ENCODE measurements around the gene CHCHD3.
"Not testable (repeated sequence)": the region's sequence is repeated elsewhere in the genome, so short reads cannot be mapped to it uniquely, and the experiment has no call there.

The CHCHD3 gene

DNA sequence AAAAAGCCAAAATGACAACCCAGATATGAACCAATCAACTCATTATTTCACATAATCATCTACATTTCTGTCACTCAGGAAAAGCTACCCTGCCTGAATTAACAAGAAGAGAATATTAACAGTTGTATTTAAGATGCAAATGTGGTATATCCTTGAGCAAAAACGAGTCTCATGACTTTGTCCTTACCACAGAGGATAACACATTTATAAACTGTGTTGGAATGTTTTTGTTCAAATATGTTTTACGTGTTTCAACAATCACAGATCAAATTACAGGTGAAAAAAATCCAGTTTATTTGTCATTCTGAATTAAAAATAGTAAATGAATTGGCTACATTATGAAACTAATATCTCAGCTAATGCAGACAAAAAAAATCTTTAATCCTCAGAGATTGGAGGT lies 34.6 kb downstream of the CHCHD3 start:
- no peak for DNase-seq (ENCODE audit: low read depth in 3 of 3, low spot score in 1 of 3)

DNA sequence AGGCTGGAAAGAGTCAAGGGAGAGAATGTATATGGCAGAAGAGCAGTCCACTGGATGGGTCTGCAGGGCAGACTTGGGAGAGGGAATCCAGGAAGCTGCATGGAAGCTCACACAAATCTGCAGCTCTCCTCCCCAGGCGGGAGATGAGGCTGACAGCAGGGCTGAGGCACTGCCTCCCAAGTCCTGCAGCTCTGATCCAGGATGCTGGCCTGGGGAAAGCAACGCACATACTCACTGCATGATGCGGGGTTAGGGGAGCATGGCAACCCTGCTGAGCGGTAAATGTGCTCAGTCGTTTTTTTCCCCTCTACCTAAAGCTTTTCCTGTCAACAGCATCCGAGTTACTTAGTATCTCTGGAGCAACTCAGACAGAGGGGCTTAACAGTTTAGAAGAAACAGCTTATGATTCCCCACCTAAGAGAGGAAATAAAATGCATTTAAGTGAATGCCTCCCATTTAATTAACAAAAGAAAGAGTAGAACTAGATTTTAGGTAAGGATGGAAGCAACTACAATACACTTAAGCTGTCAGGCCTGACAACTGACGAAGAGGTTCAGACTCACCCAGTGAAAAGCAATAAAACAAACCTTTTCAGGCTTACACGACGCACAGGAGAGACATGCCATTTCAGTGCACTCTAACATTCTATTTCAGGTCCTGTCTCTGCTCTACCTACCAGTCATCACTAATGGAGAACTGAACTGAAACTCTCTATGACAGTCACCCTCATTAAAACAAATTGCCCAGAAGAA lies 37.0 kb downstream of the CHCHD3 start:
- DNase-seq (ENCODE audit: low read depth in 3 of 3, low spot score in 1 of 3): no peak

DNA sequence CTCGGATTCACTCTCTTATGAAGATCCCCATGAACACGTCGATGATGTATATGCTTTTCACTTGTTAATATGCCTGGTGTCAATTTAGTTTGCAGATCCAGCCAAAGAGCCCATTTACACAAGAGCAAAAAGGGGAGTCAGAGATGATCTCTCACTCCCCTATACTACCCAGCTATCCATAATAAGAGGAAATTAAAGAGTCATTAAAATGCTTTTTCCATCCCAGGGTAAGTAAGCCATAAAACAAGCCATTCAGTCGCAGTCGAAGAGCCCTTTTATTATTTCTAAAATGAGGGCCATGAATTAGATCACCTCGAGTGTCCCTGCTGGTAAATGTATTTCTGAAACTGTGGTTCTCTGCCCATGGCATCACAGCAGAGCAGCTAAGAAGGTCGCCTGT lies 41.2 kb downstream of the CHCHD3 start:
- DNase-seq (ENCODE audit: low read depth in 3 of 3, low spot score in 1 of 3): no peak

- no peak for DNase-seq (ENCODE audit: low read depth in 3 of 3, low spot score in 1 of 3)
Measured at GRCh38 chr7:133040178-133040577, 41.7 kb downstream of the CHCHD3 start.

DNA sequence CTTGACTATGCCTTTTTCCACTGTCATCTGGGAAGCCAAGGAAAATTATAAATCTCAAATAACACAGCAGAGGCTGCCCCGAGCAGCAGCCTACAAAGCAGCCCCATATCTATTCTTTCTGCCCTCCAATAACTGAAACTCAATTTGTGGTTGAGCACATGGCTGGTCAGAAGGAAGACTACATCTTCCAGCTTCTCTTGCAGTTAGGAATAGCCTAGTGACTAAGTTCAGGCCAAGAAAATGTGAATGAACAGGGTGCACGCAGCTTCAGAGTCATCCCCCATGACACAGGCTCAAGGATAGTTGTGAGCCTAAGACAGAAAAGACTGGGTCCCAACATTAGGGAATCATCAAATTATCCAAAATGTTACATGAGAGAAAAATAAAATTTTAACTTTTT lies 42.3 kb downstream of the CHCHD3 start:
- DNase-seq (ENCODE audit: low read depth in 3 of 3, low spot score in 1 of 3): no peak

DNA sequence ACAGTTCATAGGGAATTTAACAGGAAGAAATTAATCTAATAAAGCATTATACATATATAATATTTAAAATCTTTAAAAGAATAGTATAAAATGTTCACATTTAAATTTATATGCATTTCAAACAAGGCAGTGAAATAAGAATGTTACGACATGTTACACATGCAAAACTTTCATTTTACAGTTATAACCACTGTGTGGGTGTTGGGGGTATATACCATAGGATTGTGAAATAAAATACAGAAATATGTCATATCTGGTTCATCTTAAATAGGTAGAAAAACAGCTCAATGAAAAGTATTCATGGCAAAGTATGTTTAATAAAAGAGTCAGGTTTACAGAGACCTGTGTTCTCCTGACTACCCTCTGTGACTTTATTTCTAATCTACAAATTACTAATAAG lies 45.6 kb downstream of the CHCHD3 start:
- no peak for DNase-seq (ENCODE audit: low read depth in 3 of 3, low spot score in 1 of 3)

DNA sequence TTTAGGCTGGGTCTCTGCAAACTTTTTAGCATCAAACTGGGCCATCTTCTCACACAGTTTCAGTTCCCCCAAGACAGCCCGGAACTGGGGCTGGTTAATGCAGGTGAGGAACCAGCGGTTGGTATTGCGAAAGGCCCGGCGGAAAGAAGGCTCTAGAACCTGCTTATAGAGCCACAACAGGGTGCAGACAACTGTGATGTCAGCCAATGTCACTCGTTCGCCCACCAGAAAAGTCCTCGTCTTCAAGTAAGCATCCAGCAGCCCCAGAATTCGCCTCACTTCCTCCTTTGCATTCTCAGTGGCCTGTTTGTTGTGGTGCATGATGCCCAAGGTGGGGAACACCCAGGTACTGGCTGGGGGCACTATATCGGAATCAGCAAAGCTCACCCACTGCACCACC lies 46.6 kb downstream of the CHCHD3 start:
- DNase-seq (ENCODE audit: low read depth in 3 of 3, low spot score in 1 of 3): not testable (repeated sequence)

DNA sequence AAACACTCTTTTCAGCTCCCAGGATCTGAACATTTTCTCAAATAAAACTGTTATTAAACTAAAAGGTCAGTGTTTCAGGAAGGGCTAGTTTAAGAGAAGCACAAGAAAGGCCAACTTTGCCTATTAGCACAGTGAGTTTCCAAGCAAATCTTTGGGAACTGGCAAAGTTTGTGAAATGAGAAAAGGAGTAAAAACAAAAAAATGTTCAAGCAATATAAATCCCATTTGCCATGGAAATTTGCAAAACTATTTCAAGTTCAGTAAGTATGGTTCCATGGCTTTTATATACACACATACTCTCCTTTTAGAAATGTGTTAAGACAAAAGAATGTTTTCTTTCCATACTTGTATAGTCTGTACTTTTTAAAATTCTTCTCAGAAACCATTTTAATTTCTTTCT lies 51.5 kb downstream of the CHCHD3 start:
- no peak for DNase-seq (ENCODE audit: low read depth in 3 of 3, low spot score in 1 of 3)

GRCh38 chr7:133029463-133029862 lies 52.4 kb downstream of the CHCHD3 start:
- no peak for DNase-seq (ENCODE audit: low read depth in 3 of 3, low spot score in 1 of 3)

GRCh38 chr7:133027397-133027796 lies 54.5 kb downstream of the CHCHD3 start:
- no peak for DNase-seq (ENCODE audit: low read depth in 3 of 3, low spot score in 1 of 3)

GRCh38 chr7:133026210-133026859 lies 55.6 kb downstream of the CHCHD3 start:
- no peak for DNase-seq (ENCODE audit: low read depth in 3 of 3, low spot score in 1 of 3)

- no peak for DNase-seq (ENCODE audit: low read depth in 3 of 3, low spot score in 1 of 3)
Measured at GRCh38 chr7:133025056-133025455, 56.8 kb downstream of the CHCHD3 start.

DNA sequence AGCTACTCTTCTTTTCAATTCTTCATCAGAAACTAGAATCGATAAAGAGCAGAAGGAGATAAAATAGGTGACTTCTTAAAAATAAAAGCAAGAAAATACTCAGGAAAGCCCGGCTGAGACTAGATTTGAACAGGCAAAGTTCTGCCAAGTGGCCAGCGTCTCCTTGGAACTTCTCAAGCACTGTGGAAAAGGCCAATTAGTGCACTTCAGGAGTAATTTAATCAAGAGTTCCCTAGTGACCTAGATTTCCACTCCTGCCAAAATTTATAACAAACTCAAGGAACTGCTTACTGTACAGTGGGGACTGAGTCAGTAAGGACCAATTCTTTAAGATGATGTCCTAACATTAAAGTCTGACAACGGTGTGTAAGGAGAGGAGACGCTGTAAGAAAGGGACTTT lies 57.3 kb downstream of the CHCHD3 start:
- no peak for DNase-seq (ENCODE audit: low read depth in 3 of 3, low spot score in 1 of 3)

DNA sequence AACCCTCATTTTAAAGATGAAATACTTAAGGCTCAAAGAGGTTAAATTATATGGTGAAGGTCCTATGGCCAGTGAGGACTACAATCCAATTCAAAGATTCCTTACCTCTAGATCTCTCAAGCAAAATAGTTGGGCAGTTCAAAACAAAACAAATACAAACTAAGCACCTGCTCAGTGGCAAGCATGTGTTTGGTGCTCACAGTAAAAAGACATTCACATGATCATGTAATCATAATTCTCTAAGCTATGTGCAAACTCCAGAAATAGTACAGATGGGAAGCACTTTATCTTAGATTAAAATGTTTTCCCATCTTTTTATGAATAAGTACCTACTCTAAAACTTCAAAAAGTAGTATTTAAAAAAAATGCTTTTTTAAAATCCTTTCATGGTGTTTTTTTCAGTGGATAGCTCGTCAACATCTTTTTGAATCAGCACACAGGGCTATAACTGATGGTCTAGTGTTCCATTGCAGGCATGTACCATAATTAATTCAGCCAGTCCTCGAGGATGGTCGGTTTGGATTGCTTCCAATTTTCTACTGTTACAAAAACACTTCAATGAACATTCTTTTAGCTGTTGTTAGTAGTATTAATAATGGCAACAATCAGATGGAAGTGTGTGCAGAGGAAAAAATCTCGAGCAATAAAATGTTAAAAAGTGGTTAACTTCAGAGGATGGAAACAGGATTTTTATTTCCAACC lies 58.4 kb downstream of the CHCHD3 start:
- no peak for DNase-seq (ENCODE audit: low read depth in 3 of 3, low spot score in 1 of 3)

DNA sequence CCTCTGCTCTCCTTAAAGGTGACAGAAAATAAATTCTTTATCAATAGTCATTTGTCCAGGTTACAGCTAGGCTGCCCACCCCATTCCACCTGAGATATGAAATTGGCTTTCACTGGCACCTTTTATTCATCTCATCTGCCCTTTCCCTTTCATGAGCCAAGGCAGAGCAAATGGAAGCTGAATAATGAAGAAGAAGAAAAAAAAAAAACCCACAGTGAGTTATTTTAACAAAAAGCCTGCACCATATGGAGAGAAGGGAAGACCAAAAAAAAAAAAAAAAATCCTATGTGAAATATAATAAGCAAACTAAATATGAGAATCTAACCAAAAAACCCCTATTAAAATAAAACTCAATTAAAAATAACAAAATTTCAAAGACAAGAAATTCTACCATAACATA lies 59.2 kb downstream of the CHCHD3 start:
- no peak for DNase-seq (ENCODE audit: low read depth in 3 of 3, low spot score in 1 of 3)

GRCh38 chr7:133021196-133021595 lies 60.7 kb downstream of the CHCHD3 start:
- DNase-seq (ENCODE audit: low read depth in 3 of 3, low spot score in 1 of 3): no peak

- no peak for DNase-seq (ENCODE audit: low read depth in 3 of 3, low spot score in 1 of 3)
Measured at GRCh38 chr7:133020496-133020895, 61.4 kb downstream of the CHCHD3 start.

DNA sequence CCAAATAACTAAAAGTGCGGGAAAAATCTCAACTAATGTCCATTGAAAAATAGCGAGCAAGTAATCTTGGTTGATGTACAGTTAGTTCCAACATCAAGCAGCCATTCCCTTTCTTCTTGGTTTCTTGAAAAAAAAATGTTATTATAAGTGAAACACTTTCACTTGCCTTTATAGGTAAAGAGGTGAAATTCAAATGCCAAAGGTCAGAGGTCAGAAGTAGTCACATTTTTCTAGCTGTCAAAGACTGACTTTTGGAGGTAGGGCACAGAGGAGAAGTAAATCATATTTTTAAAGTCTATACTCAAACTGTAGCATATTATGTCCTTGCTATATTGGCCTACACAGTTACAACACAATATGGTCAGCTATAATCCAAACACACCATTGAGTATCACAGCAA lies 62.3 kb downstream of the CHCHD3 start:
- DNase-seq (ENCODE audit: low read depth in 3 of 3, low spot score in 1 of 3): no peak

DNA sequence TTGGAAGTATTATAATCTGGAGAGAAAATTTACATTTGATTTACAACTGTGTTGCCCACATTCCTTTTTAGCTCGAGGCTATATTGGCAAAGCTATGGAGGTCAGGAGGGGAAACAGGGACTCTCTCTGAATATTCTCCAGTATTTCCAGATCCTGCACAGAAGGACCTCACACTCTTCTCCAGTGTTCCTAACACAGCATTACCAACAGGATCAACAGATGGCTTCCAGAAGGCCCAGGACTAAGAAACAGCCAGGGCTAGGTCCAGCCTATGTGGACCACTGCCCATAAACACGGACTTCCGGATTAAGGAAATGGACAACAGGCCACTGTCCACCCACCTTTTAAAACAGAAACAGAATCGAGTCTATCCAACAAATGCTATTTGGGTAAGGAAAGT lies 65.3 kb downstream of the CHCHD3 start:
- DNase-seq (ENCODE audit: low read depth in 3 of 3, low spot score in 1 of 3): no peak

- no peak for DNase-seq (ENCODE audit: low read depth in 3 of 3, low spot score in 1 of 3)
Measured at GRCh38 chr7:133015888-133016287, 66.0 kb downstream of the CHCHD3 start.

GRCh38 chr7:133011746-133012145 lies 70.1 kb downstream of the CHCHD3 start:
- no peak for DNase-seq (ENCODE audit: low read depth in 3 of 3, low spot score in 1 of 3)
